Keratinocyte (primary cell): ENCODE results near the gene DEUP1. TPM values are rescaled to one million over a fixed set of nuclear protein-coding genes. Genes with fewer than 3 reads are reported as not detected.

Source experiments
- DNase-seq: peaks from one replicate; pipeline ENCODE4 v3.0.0-alpha.2; 2011; ENCODE audit warnings: low read depth, missing footprints, low spot score
- FAIRE-seq: peaks from 2 replicates; lab custom pipeline; 2011; peaks lifted over from hg19 to GRCh38; lab: Jason Lieb, UNC
- H2AFZ ChIP-seq: 2 replicates; pipeline ENCODE4 v1.6.0; 2012; ENCODE audit warnings: low read length, control low read depth, inconsistent platforms; ENCODE audit not compliant: control insufficient read depth
- H3K27ac ChIP-seq: 2 replicates; pipeline ENCODE4 v1.5.1; 2011; ENCODE audit warnings: low read length; ENCODE audit not compliant: control insufficient read depth, insufficient read depth
- H3K27me3 ChIP-seq: 3 replicates; pipeline ENCODE4 v1.6.0; 2011; ENCODE audit warnings: low read length; ENCODE audit not compliant: control insufficient read depth, insufficient read depth; ENCODE audit errors: extremely low read depth
- H3K36me3 ChIP-seq, 2 experiments: 2 replicates in 1 of 2; 3 replicates in 1 of 2; pipeline ENCODE4 v1.5.1; 2011; ENCODE audit warnings: low read length in 2 of 2, mild to moderate bottlenecking in 1 of 2; ENCODE audit not compliant: control insufficient read depth in 2 of 2, insufficient read depth in 2 of 2; ENCODE audit errors: extremely low read depth in 1 of 2
- H3K4me1 ChIP-seq: 3 replicates; pipeline ENCODE4 v1.5.1; 2011; ENCODE audit warnings: low read length; ENCODE audit not compliant: control insufficient read depth, insufficient read depth; ENCODE audit errors: extremely low read depth
- H3K4me2 ChIP-seq: 3 replicates; pipeline ENCODE4 v1.6.0; 2011; ENCODE audit warnings: low read depth, low read length; ENCODE audit not compliant: control insufficient read depth, insufficient read depth; ENCODE audit errors: extremely low read depth
- H3K4me3 ChIP-seq, 3 experiments: fragments of 200-600 bp in 1 of 3; sonication (generic) in 1 of 3; 2 replicates in 2 of 3; 3 replicates in 1 of 3; pipeline ENCODE4 v1.5.1; 2011 to 2016; ENCODE audit warnings: low read length in 3 of 3, mild to moderate bottlenecking in 3 of 3, control low read depth in 2 of 3, inconsistent platforms in 1 of 3, low read depth in 1 of 3, mixed read lengths in 1 of 3, mixed run types in 1 of 3, moderate library complexity in 1 of 3; ENCODE audit not compliant: control insufficient read depth in 2 of 3, insufficient read depth in 2 of 3; ENCODE audit errors: extremely low read depth in 1 of 3
- H3K79me2 ChIP-seq: 2 replicates; pipeline ENCODE4 v1.6.0; 2012; ENCODE audit warnings: low read length; ENCODE audit not compliant: control insufficient read depth, insufficient read depth
- H3K9ac ChIP-seq: 3 replicates; pipeline ENCODE4 v1.6.0; 2011; ENCODE audit warnings: low read length; ENCODE audit not compliant: control insufficient read depth, insufficient read depth; ENCODE audit errors: extremely low read depth
- H3K9me1 ChIP-seq: 3 replicates; pipeline ENCODE4 v1.6.0; 2011; ENCODE audit warnings: low read length; ENCODE audit not compliant: control insufficient read depth, insufficient read depth; ENCODE audit errors: extremely low read depth
- H3K9me3 ChIP-seq: 2 replicates; pipeline ENCODE4 v1.5.1; 2012; ENCODE audit warnings: low read depth, low read length; ENCODE audit not compliant: control insufficient read depth
- H4K20me1 ChIP-seq: 3 replicates; pipeline ENCODE4 v1.6.0; 2011; ENCODE audit warnings: low read length; ENCODE audit not compliant: control insufficient read depth, insufficient read depth; ENCODE audit errors: extremely low read depth
- EZH2 ChIP-seq: IDR thresholded peaks from one replicate; pipeline ENCODE4 v1.6.1; 2012; ENCODE audit warnings: inconsistent platforms, mild to moderate bottlenecking, low read length, moderate library complexity
- dilution Hi-C: fragments of 300-500 bp; cut with MboI; formaldehyde crosslinking; loops from one replicate; pipeline ENCODE4 v1.7.0; 2020; ENCODE audit warnings: low sequenced_read_pairs; ENCODE audit not compliant: extremely low pct_ligation_motif_present
- polyA plus RNA-seq, 5 experiments: library from polyadenylated mRNA; depleted of rRNA in 3 of 5; stranded (reverse) in 3 of 5; stranded (forward) in 1 of 5; unstranded in 1 of 5; fragments of >200 nt; gene quantifications; 1 replicate in 1 of 5; 2 replicates in 3 of 5; 3 replicates in 1 of 5; pipeline versions ENCODE4 v1.2.1 to v1.2.3, GENCODE V29; 2011 to 2012; ENCODE audit warnings: missing spikeins in 2 of 5, low read depth in 1 of 5, low replicate concordance in 1 of 5
- TF ChIP-seq, protein P1 (sequence below), 3 experiments: IDR thresholded peaks in 1 of 3; conservative IDR thresholded peaks in 1 of 3; optimal IDR thresholded peaks in 1 of 3; 2 replicates in 2 of 3; 3 replicates in 1 of 3; pipeline versions ENCODE3 to v1.5.1; 2011; ENCODE audit warnings: low read length in 3 of 3, mild to moderate bottlenecking in 3 of 3, moderate library complexity in 2 of 3, control low read depth in 1 of 3, inconsistent platforms in 1 of 3; ENCODE audit not compliant: insufficient read depth in 2 of 3; ENCODE audit errors: extremely low read depth in 1 of 3

The DEUP1 gene
- polyA plus RNA-seq, 1 donor (not counting 4 experiments of a cell fraction or from before 2014, with no cell fraction given): 0.12 TPM

DNA sequence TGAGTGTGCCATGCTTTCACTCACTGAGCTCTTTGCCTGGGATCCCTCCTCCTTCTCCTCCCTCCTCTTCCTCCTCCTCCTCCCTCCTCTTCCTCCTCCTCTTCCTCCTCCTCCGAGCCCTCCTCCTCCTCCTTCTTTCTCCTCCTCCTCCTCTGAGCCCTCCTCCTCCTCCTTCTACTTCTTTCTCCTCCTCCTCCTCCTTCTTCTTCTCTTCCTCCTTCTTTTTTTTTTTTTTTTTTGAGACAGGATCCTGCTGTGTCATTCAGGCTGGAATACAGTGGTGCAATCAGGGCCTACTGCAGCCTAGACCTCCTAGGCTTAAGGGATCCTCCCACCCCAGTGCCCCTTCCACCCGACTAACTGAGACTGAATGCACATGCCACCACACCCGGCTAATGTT, 62.3 kb downstream of the DEUP1 start:
- DNase-seq: no peak
- H2AFZ ChIP-seq: no peak overlapping the region
- H3K4me2 ChIP-seq: no peak overlapping the region
- H3K9me1 ChIP-seq: no peaks in the 10 kb centered on the region
- H3K27ac ChIP-seq: no peak overlapping the region
- H4K20me1 ChIP-seq: no peaks in the 10 kb centered on the region
- no peak overlapping the region for H3K4me3 ChIP-seq
- no peaks in the 10 kb centered on the region for H3K9me3 ChIP-seq
- H3K79me2 ChIP-seq: no peaks in the 10 kb centered on the region
- H3K9ac ChIP-seq: no peak overlapping the region
- H3K36me3 ChIP-seq: no peaks in the 10 kb centered on the region
- dilution Hi-C loops: no loop called here
- FAIRE-seq: no peak
- TF ChIP-seq EZH2: no peak
- TF ChIP-seq, protein P1, sequence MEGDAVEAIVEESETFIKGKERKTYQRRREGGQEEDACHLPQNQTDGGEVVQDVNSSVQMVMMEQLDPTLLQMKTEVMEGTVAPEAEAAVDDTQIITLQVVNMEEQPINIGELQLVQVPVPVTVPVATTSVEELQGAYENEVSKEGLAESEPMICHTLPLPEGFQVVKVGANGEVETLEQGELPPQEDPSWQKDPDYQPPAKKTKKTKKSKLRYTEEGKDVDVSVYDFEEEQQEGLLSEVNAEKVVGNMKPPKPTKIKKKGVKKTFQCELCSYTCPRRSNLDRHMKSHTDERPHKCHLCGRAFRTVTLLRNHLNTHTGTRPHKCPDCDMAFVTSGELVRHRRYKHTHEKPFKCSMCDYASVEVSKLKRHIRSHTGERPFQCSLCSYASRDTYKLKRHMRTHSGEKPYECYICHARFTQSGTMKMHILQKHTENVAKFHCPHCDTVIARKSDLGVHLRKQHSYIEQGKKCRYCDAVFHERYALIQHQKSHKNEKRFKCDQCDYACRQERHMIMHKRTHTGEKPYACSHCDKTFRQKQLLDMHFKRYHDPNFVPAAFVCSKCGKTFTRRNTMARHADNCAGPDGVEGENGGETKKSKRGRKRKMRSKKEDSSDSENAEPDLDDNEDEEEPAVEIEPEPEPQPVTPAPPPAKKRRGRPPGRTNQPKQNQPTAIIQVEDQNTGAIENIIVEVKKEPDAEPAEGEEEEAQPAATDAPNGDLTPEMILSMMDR (optimal IDR thresholded peaks at IDR 0.05 in 1 of 3, IDR thresholded peaks at IDR 0.05 in 1 of 3, conservative IDR thresholded peaks at IDR 0.05 in 1 of 3; ENCODE audit: extremely low read depth in 1 of 3, insufficient read depth in 2 of 3, low read length in 3 of 3): no peak
- H3K27me3 ChIP-seq: no peaks in the 10 kb centered on the region
- H3K4me1 ChIP-seq: peaks cover 6% of the 10 kb centered on the region

DNA sequence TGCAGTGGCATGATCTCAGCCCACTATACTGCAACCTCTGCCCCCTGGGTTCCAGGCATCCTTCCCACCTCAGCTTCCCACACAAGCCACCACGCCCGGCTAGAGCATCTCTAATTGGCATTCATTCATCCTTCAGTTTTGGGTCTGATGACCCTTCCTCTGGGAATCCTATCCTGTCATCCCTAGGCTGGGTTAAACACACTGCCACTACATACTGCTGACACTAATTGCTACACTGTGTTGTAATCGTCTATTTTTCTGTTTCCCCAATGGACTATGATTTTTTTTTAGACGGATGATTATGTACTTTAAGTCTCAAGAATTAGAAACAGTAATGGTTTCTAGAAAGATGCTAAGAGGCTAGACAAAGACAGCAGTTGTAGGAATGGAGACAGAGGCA, 62.8 kb downstream of the DEUP1 start:
- H3K4me1 ChIP-seq: peaks cover 6% of the 10 kb centered on the region
- dilution Hi-C loops: no loop called here
- no peaks in the 10 kb centered on the region for H3K79me2 ChIP-seq

More for the DNA sequence above, 62.8 kb downstream of the DEUP1 start:
- H4K20me1 ChIP-seq: no peaks in the 10 kb centered on the region
- no peak for FAIRE-seq
- no peak overlapping the region for H2AFZ ChIP-seq
- H3K9me3 ChIP-seq: no peaks in the 10 kb centered on the region
- TF ChIP-seq, protein P1 (optimal IDR thresholded peaks at IDR 0.05 in 1 of 3, IDR thresholded peaks at IDR 0.05 in 1 of 3, conservative IDR thresholded peaks at IDR 0.05 in 1 of 3; ENCODE audit: extremely low read depth in 1 of 3, insufficient read depth in 2 of 3, low read length in 3 of 3): no peak
- TF ChIP-seq EZH2: no peak
- no peaks in the 10 kb centered on the region for H3K36me3 ChIP-seq
- no peak overlapping the region for H3K4me2 ChIP-seq
- no peak for DNase-seq
- H3K9me1 ChIP-seq: no peaks in the 10 kb centered on the region
- H3K27ac ChIP-seq: no peak overlapping the region
- no peak overlapping the region for H3K4me3 ChIP-seq
- H3K27me3 ChIP-seq: no peaks in the 10 kb centered on the region
- no peak overlapping the region for H3K9ac ChIP-seq
